Liver (tissue), 9 donors: ENCODE data around the gene XKR3. TPM values are rescaled to one million over a fixed set of nuclear protein-coding genes. Genes with fewer than 3 reads are reported as not detected.

Source experiments
- DNase-seq: peaks from one replicate; pipeline ENCODE4 v3.0.0-alpha.2; 2017; ENCODE audit warnings: low spot score
- H3K27ac ChIP-seq, 2 donors: one replicate each; pipeline ENCODE4 v1.7.0; 2013; ENCODE audit warnings: inconsistent platforms in 2 of 2, low read length in 2 of 2, control low read depth in 1 of 2, low read depth in 1 of 2, mild to moderate bottlenecking in 1 of 2
- H3K27me3 ChIP-seq, 4 donors: one replicate each; pipeline versions ENCODE4 v1.6.1 to v1.7.0; 2013; ENCODE audit warnings: low read length in 3 of 4, inconsistent platforms in 1 of 4, mild to moderate bottlenecking in 1 of 4, moderate library complexity in 1 of 4; ENCODE audit not compliant: control insufficient read depth in 4 of 4, insufficient read depth in 4 of 4
- H3K36me3 ChIP-seq, 4 donors: one replicate each; pipeline versions ENCODE4 v1.6.1 to v1.7.0; 2013; ENCODE audit warnings: low read length in 3 of 4, mild to moderate bottlenecking in 3 of 4, low read depth in 1 of 4, moderate library complexity in 1 of 4; ENCODE audit not compliant: control insufficient read depth in 4 of 4, insufficient read depth in 3 of 4
- H3K4me1 ChIP-seq, 4 donors: one replicate each; pipeline versions ENCODE4 v1.6.1 to v1.7.0; 2013; ENCODE audit warnings: low read length in 3 of 4, mild to moderate bottlenecking in 3 of 4, moderate library complexity in 1 of 4; ENCODE audit not compliant: control insufficient read depth in 4 of 4, insufficient read depth in 4 of 4
- H3K4me3 ChIP-seq, 3 donors: one replicate each; pipeline versions ENCODE4 v1.6.1 to v1.7.0; 2013; ENCODE audit warnings: low read length in 3 of 3, control low read depth in 1 of 3, low read depth in 1 of 3, mild to moderate bottlenecking in 1 of 3
- H3K9ac ChIP-seq, 2 donors: one replicate each; pipeline ENCODE4 v1.7.0; 2013; ENCODE audit warnings: low read length in 2 of 2, mild to moderate bottlenecking in 2 of 2, moderate library complexity in 2 of 2, control low read depth in 1 of 2, low read depth in 1 of 2
- H3K9me3 ChIP-seq, 4 donors: one replicate each; pipeline versions ENCODE4 v1.6.1 to v1.7.0; 2013; ENCODE audit warnings: low read length in 3 of 4; ENCODE audit not compliant: control insufficient read depth in 4 of 4
- ATF3 ChIP-seq: IDR thresholded peaks from 2 replicates; pipeline ENCODE4 v1.6.1; 2016; ENCODE audit warnings: antibody characterized with exemption
- CTCF ChIP-seq: fragments of 150-350 bp; IDR thresholded peaks from 2 replicates; pipeline ENCODE4 v1.5.1; 2017; ENCODE audit warnings: improper control_type of control experiment, low read depth, low read length; ENCODE audit not compliant: missing input control
- EGR1 ChIP-seq, 2 donors: IDR thresholded peaks; 2 replicates each; pipeline ENCODE4 v1.6.1; 2016 to 2018; ENCODE audit warnings: antibody characterized with exemption in 2 of 2, low read depth in 2 of 2
- FOXA1 ChIP-seq: IDR thresholded peaks from 2 replicates; pipeline ENCODE4 v1.6.1; 2016; ENCODE audit warnings: antibody characterized with exemption
- FOXA2 ChIP-seq: IDR thresholded peaks from 2 replicates; pipeline ENCODE4 v1.6.1; 2016; ENCODE audit warnings: antibody characterized with exemption
- GABPA ChIP-seq, 2 donors: IDR thresholded peaks in 1 of 2; conservative IDR thresholded peaks in 1 of 2; 2 replicates each; pipeline ENCODE4 v1.6.1; 2016; ENCODE audit warnings: antibody characterized with exemption in 2 of 2, mild to moderate bottlenecking in 1 of 2, moderate library complexity in 1 of 2
- HNF4A ChIP-seq, 2 donors: conservative IDR thresholded peaks; 2 replicates each; pipeline ENCODE4 v1.6.1; 2016; ENCODE audit warnings: antibody characterized with exemption in 2 of 2, mild to moderate bottlenecking in 2 of 2
- HNF4G ChIP-seq: IDR thresholded peaks from 2 replicates; pipeline ENCODE4 v1.6.1; 2016; ENCODE audit warnings: antibody characterized with exemption
- JUND ChIP-seq, 2 donors: IDR thresholded peaks; 2 replicates each; pipeline ENCODE4 v1.6.1; 2016; ENCODE audit warnings: antibody characterized with exemption in 2 of 2
- MAX ChIP-seq: IDR thresholded peaks from 2 replicates; pipeline ENCODE4 v1.6.1; 2016; ENCODE audit warnings: antibody characterized with exemption
- NR2F2 ChIP-seq: IDR thresholded peaks from 2 replicates; pipeline ENCODE4 v1.6.1; 2016; ENCODE audit warnings: antibody characterized with exemption
- RAD21 ChIP-seq, 2 donors: IDR thresholded peaks; 2 replicates each; pipeline ENCODE4 v1.6.1; 2016; ENCODE audit warnings: antibody characterized with exemption in 2 of 2, mild to moderate bottlenecking in 2 of 2
- REST ChIP-seq: IDR thresholded peaks from 2 replicates; pipeline ENCODE4 v1.6.1; 2016; ENCODE audit warnings: antibody characterized with exemption, mild to moderate bottlenecking
- RXRA ChIP-seq, 2 donors: IDR thresholded peaks; 2 replicates each; pipeline ENCODE4 v1.6.1; 2017 to 2018; ENCODE audit warnings: antibody characterized with exemption in 2 of 2, mild to moderate bottlenecking in 1 of 2
- SP1 ChIP-seq: IDR thresholded peaks from 2 replicates; pipeline ENCODE4 v1.6.1; 2018; ENCODE audit warnings: antibody characterized with exemption, mild to moderate bottlenecking
- TAF1 ChIP-seq: conservative IDR thresholded peaks from 2 replicates; pipeline ENCODE4 v1.6.1; 2016; ENCODE audit warnings: antibody characterized with exemption, mild to moderate bottlenecking
- YY1 ChIP-seq: IDR thresholded peaks from 2 replicates; pipeline ENCODE4 v1.6.1; 2016; ENCODE audit warnings: antibody characterized with exemption, mild to moderate bottlenecking
- ZBTB33 ChIP-seq: IDR thresholded peaks from 2 replicates; pipeline ENCODE4 v1.6.1; 2016; ENCODE audit warnings: antibody characterized with exemption
- WGBS: extraction: QIAGEN DNeasy Blood & Tissue Kit; methylation state at CpG from one replicate; pipeline ENCODE4 v1.1.7; 2013; 5-methylcytosine and 5-hydroxymethylcytosine counted together
- polyA plus RNA-seq, 2 donors: library from polyadenylated mRNA; stranded (reverse) in 1 of 2; unstranded in 1 of 2; fragments of 200-250 nt in 1 of 2; fragments of >200 nt in 1 of 2; fragmentation: Nextera tagmentation in 1 of 2; extraction: Ambion mirVana in 1 of 2; gene quantifications; one replicate each; pipeline versions ENCODE4 v1.2.1 to v1.2.3, GENCODE V29; 2013 to 2015
- total RNA-seq, 2 donors: library from RNA; depleted of rRNA; stranded (reverse); fragments of >200 nt; gene quantifications; one replicate each; pipeline ENCODE4 v1.2.3, GENCODE V29; 2014
- donor health status: healthy.
- donor health status: healthy.
- donor health status: healthy.
- donor health status: healthy.
- donor health status: healthy.

XKR3 gene
- total and polyA plus RNA-seq, 4 donors = not detected

- no peak for DNase-seq
- Histone ChIP-seq H3K36me3 (no peaks in the 10 kb centered on the region), H3K27ac (no peak overlapping the region), H3K4me3 (no peak overlapping the region), H3K4me1 (no peaks in the 10 kb centered on the region), H3K9me3 (no peaks in the 10 kb centered on the region), H3K27me3 (peaks cover 0 to 3% (median 0%) of the 10 kb centered on the region in 4 donors), H3K9ac (no peak overlapping the region)
- WGBS = 82% methylated on average over 5 of the region's 5 CpGs
- TF ChIP-seq MAX (no peak), FOXA1 (no peak), JUND (IDR thresholded peaks at IDR 0.05) (no peak), REST (no peak), YY1 (no peak), RXRA (IDR thresholded peaks at IDR 0.05) (no peak), ATF3 (no peak), ZBTB33 (no peak)
Measured at GRCh38 chr22:16806401-16806800, 18.8 kb downstream of the XKR3 start.

- TF ChIP-seq HNF4G (no peak), EGR1 (IDR thresholded peaks at IDR 0.05; ENCODE audit: low read depth in 2 of 2) (no peak), RAD21 (IDR thresholded peaks at IDR 0.05) (no peak), JUND (IDR thresholded peaks at IDR 0.05) (no peak), REST (no peak), TAF1 (no peak), NR2F2 (no peak), SP1 (no peak), YY1 (no peak), ZBTB33 (no peak), CTCF (no peak), FOXA2 (no peak), HNF4A (conservative IDR thresholded peaks at IDR 0.05) (no peak), MAX (no peak), FOXA1 (no peak), ATF3 (no peak), RXRA (IDR thresholded peaks at IDR 0.05) (no peak), GABPA (IDR thresholded peaks at IDR 0.05 in 1 of 2, conservative IDR thresholded peaks at IDR 0.05 in 1 of 2) (no peak)
- Histone ChIP-seq H3K27me3 (peaks cover 0 to 3% (median 0%) of the 10 kb centered on the region in 4 donors), H3K36me3 (no peaks in the 10 kb centered on the region), H3K27ac (no peak overlapping the region), H3K9ac (no peak overlapping the region), H3K4me3 (no peak overlapping the region), H3K9me3 (no peaks in the 10 kb centered on the region), H3K4me1 (no peaks in the 10 kb centered on the region)
- DNase-seq = no peak
- 48% methylated on average over 2 of the region's 2 CpGs for WGBS
Measured at GRCh38 chr22:16804882-16805281, 20.3 kb downstream of the XKR3 start.
